H1 (cell line): ENCODE measurements around the gene OSBPL3. TPM values are rescaled to one million over a fixed set of nuclear protein-coding genes. Genes with fewer than 3 reads are reported as not detected.

Source experiments
- CTCF ChIA-PET: fragments of 300-600 bp; sonication (Branson Sonifier 250); formaldehyde crosslinking; loops from one replicate; lab custom pipeline; 2021; ENCODE audit not compliant: partially characterized antibody; lab: Charles Lee
- POLR2A ChIA-PET: fragments of 300-600 bp; sonication (Branson Sonifier 250); formaldehyde crosslinking; loops from one replicate; lab custom pipeline; 2021; ENCODE audit warnings: inconsistent platforms; ENCODE audit not compliant: partially characterized antibody; lab: Charles Lee
- DNase-seq, 2 experiments: peaks; one replicate each; pipeline versions ENCODE4 v3.0.0 to v3.0.0-alpha.2; 2010 to 2022; ENCODE audit warnings: low spot score in 2 of 2, low read depth in 1 of 2, mixed read lengths in 1 of 2
- FAIRE-seq: peaks from 2 replicates; lab custom pipeline; 2011; peaks lifted over from hg19 to GRCh38; lab: Jason Lieb, UNC
- H2AFZ ChIP-seq: 2 replicates; pipeline ENCODE4 v1.8.1; 2012; ENCODE audit warnings: low read length, inconsistent platforms
- H2AK5ac ChIP-seq: 2 replicates; pipeline ENCODE4 v1.6.1; 2013; ENCODE audit warnings: low read depth, low read length
- H2BK120ac ChIP-seq: replicated peaks from 2 replicates; pipeline ENCODE3; 2013; ENCODE audit warnings: low read depth, low read length, inconsistent platforms
- H2BK12ac ChIP-seq: 2 replicates; pipeline ENCODE4 v1.6.1; 2013; ENCODE audit warnings: low read depth, low read length
- H2BK15ac ChIP-seq: 2 replicates; pipeline ENCODE4 v1.6.1; 2013; ENCODE audit warnings: low read length
- H2BK20ac ChIP-seq: 2 replicates; pipeline ENCODE4 v1.6.1; 2013; ENCODE audit warnings: low read length
- H2BK5ac ChIP-seq: 2 replicates; pipeline ENCODE4 v1.6.1; 2013; ENCODE audit warnings: low read depth, low read length
- H3K14ac ChIP-seq: 2 replicates; pipeline ENCODE4 v1.6.1; 2013; ENCODE audit warnings: inconsistent platforms; ENCODE audit not compliant: insufficient read length
- H3K18ac ChIP-seq: 2 replicates; pipeline ENCODE4 v1.6.1; 2013; ENCODE audit warnings: low read length; ENCODE audit errors: extremely low read depth
- H3K23ac ChIP-seq: 2 replicates; pipeline ENCODE4 v1.6.1; 2013; ENCODE audit warnings: inconsistent platforms; ENCODE audit not compliant: insufficient read length
- H3K23me2 ChIP-seq: 2 replicates; pipeline ENCODE4 v1.6.1; 2013; ENCODE audit warnings: low read depth, low read length
- H3K27ac ChIP-seq: 2 replicates; pipeline ENCODE4 v1.6.1; 2011; ENCODE audit warnings: low read depth, low read length, inconsistent platforms
- H3K27me3 ChIP-seq, 4 experiments: replicated peaks in 1 of 4; 1 replicate in 1 of 4; 2 replicates in 3 of 4; pipeline versions ENCODE4 v1.6.1 to v1.8.1; 2011 to 2013; ENCODE audit warnings: low read length in 3 of 4, mild to moderate bottlenecking in 3 of 4, inconsistent platforms in 2 of 4, mixed read lengths in 2 of 4, moderate library complexity in 1 of 4; ENCODE audit not compliant: control insufficient read depth in 3 of 4, insufficient read depth in 3 of 4; ENCODE audit errors: extremely low read depth in 1 of 4
- H3K36me3 ChIP-seq, 4 experiments: 2 replicates each; pipeline versions ENCODE4 v1.6.1 to v1.8.1; 2011 to 2013; ENCODE audit warnings: mild to moderate bottlenecking in 4 of 4, low read length in 3 of 4, moderate library complexity in 2 of 4, control low read depth in 1 of 4, inconsistent platforms in 1 of 4; ENCODE audit not compliant: insufficient read depth in 4 of 4, control insufficient read depth in 2 of 4
- H3K4ac ChIP-seq: replicated peaks from 2 replicates; pipeline ENCODE3; 2013; ENCODE audit warnings: low read length, low read depth, mixed read lengths, inconsistent platforms; ENCODE audit not compliant: insufficient read length
- H3K4me1 ChIP-seq, 4 experiments: replicated peaks in 1 of 4; 1 replicate in 1 of 4; 2 replicates in 3 of 4; pipeline versions ENCODE4 v1.6.1 to v1.8.1; 2011 to 2013; ENCODE audit warnings: low read length in 3 of 4, inconsistent platforms in 2 of 4, mixed read lengths in 1 of 4; ENCODE audit not compliant: insufficient read depth in 4 of 4, control insufficient read depth in 3 of 4
- H3K4me2 ChIP-seq, 2 experiments: 2 replicates each; pipeline versions ENCODE4 v1.6.1 to v1.8.1; 2011 to 2013; ENCODE audit warnings: low read depth in 2 of 2, low read length in 2 of 2, control low read depth in 1 of 2, inconsistent platforms in 1 of 2, mild to moderate bottlenecking in 1 of 2; ENCODE audit not compliant: insufficient read depth in 1 of 2
- H3K4me3 ChIP-seq, 4 experiments: fragments of 200-600, 300-600 bp in 1 of 4; sonication (generic), shearing (Covaris generic), sonication (Bioruptor Twin) in 1 of 4; 2 replicates each; pipeline versions ENCODE4 v1.5.1 to v1.8.1; 2011 to 2016; ENCODE audit warnings: low read length in 4 of 4, low read depth in 3 of 4, control low read depth in 2 of 4, inconsistent platforms in 2 of 4, mild to moderate bottlenecking in 2 of 4, mixed read lengths in 1 of 4, moderate library complexity in 1 of 4; ENCODE audit not compliant: insufficient read depth in 2 of 4; ENCODE audit errors: extremely low read depth in 1 of 4
- H3K56ac ChIP-seq: replicated peaks from 2 replicates; pipeline ENCODE3; 2013; ENCODE audit warnings: low read depth, mild to moderate bottlenecking, mixed read lengths, low read length, inconsistent platforms; ENCODE audit not compliant: insufficient read length
- H3K79me1 ChIP-seq: 2 replicates; pipeline ENCODE4 v1.6.1; 2013; ENCODE audit warnings: low read depth, low read length, control low read depth
- H3K79me2 ChIP-seq, 2 experiments: 2 replicates each; pipeline versions ENCODE4 v1.6.1 to v1.8.1; 2012 to 2013; ENCODE audit warnings: low read length in 2 of 2, mild to moderate bottlenecking in 2 of 2, inconsistent platforms in 1 of 2; ENCODE audit not compliant: insufficient read depth in 2 of 2, control insufficient read depth in 1 of 2
- H3K9ac ChIP-seq, 4 experiments: replicated peaks in 1 of 4; 1 replicate in 1 of 4; 2 replicates in 3 of 4; pipeline versions ENCODE4 v1.6.1 to v1.8.1; 2011 to 2013; ENCODE audit warnings: low read depth in 3 of 4, low read length in 3 of 4, control low read depth in 2 of 4, mild to moderate bottlenecking in 2 of 4, moderate library complexity in 2 of 4, inconsistent platforms in 1 of 4; ENCODE audit errors: extremely low read depth in 1 of 4
- H3K9me3 ChIP-seq, 2 experiments: 2 replicates each; pipeline versions ENCODE4 v1.6.1 to v1.8.1; 2012 to 2013; ENCODE audit warnings: mild to moderate bottlenecking in 2 of 2, moderate library complexity in 2 of 2, control low read depth in 1 of 2, inconsistent platforms in 1 of 2, low read depth in 1 of 2, low read length in 1 of 2, mixed read lengths in 1 of 2; ENCODE audit not compliant: insufficient read depth in 2 of 2
- H4K20me1 ChIP-seq, 2 experiments: replicated peaks in 1 of 2; 2 replicates each; pipeline versions ENCODE3 to v1.8.1; 2011 to 2013; ENCODE audit warnings: inconsistent platforms in 2 of 2, low read length in 2 of 2, mild to moderate bottlenecking in 1 of 2; ENCODE audit not compliant: insufficient read depth in 2 of 2, control insufficient read depth in 1 of 2
- H4K5ac ChIP-seq: 2 replicates; pipeline ENCODE4 v1.6.1; 2013; ENCODE audit warnings: low read length, low read depth, mixed read lengths, inconsistent platforms; ENCODE audit not compliant: insufficient read length
- H4K8ac ChIP-seq: 2 replicates; pipeline ENCODE4 v1.8.0; 2013; ENCODE audit warnings: mild to moderate bottlenecking, moderate library complexity, low read length, inconsistent platforms; ENCODE audit not compliant: insufficient read depth; ENCODE audit errors: extremely low read depth
- H4K91ac ChIP-seq: replicated peaks from 2 replicates; pipeline ENCODE3; 2013; ENCODE audit warnings: low read length, mixed read lengths, inconsistent platforms; ENCODE audit not compliant: insufficient read length
- FOSL1 ChIP-seq: IDR thresholded peaks from 2 replicates; pipeline ENCODE4 v1.6.1; 2011; ENCODE audit warnings: mild to moderate bottlenecking, low read depth, low read length, moderate library complexity; ENCODE audit not compliant: insufficient read depth
- JUN ChIP-seq: IDR thresholded peaks from 2 replicates; pipeline ENCODE4 v1.6.1; 2011; ENCODE audit warnings: low read depth, mild to moderate bottlenecking, improper control_type of control experiment, low read length
- MAFK ChIP-seq: IDR thresholded peaks from 2 replicates; pipeline ENCODE4 v1.6.1; 2012; ENCODE audit warnings: low read depth, mild to moderate bottlenecking, improper control_type of control experiment, low read length
- NRF1 ChIP-seq: IDR thresholded peaks from 2 replicates; pipeline ENCODE4 v1.6.1; 2011; ENCODE audit warnings: mild to moderate bottlenecking, low read depth, low read length, improper control_type of control experiment
- SAP30 ChIP-seq: fragments of 300-600 bp; sonication (generic); IDR thresholded peaks from 2 replicates; pipeline ENCODE4 v1.7.1; 2012; ENCODE audit warnings: low read length, moderate library complexity, mild to moderate bottlenecking, inconsistent platforms; ENCODE audit not compliant: insufficient read depth, insufficient replicate concordance
- TEAD4 ChIP-seq: IDR thresholded peaks from 2 replicates; pipeline ENCODE4 v1.6.1; 2012; ENCODE audit warnings: low read depth, low read length, inconsistent platforms, mixed read lengths
- WGBS, 2 experiments: shearing (Covaris generic) in 1 of 2; methylation state at CpG; one replicate each; pipeline versions ENCODE4 v1.1.6 to v1.1.7; 2013 to 2015; ENCODE audit warnings: low lambda C conversion rate in 2 of 2, mixed read lengths in 2 of 2, inconsistent platforms in 1 of 2, low coverage in 1 of 2, missing lambda C conversion rate in 1 of 2; ENCODE audit not compliant: insufficient replicate concordance in 2 of 2, insufficient coverage in 1 of 2, insufficient read length in 1 of 2; ENCODE audit errors: extremely low coverage in 1 of 2, missing lambda C conversion rate in 1 of 2; 5-methylcytosine and 5-hydroxymethylcytosine counted together
- polyA plus RNA-seq, 7 experiments: library from polyadenylated mRNA; depleted of rRNA in 3 of 7; stranded (reverse) in 5 of 7; unstranded in 2 of 7; fragments of >200 nt in 5 of 7; fragments of 200-250 nt in 2 of 7; gene quantifications; 1 replicate in 5 of 7; 2 replicates in 1 of 7; 4 replicates in 1 of 7; pipeline versions ENCODE4 v1.2.1 to v1.2.3, GENCODE V29; 2011 to 2013; ENCODE audit warnings: missing spikeins in 2 of 7, mixed read lengths in 2 of 7
- total RNA-seq: library from RNA; stranded (reverse); fragmentation: NEBNext Ultra II Directional; extraction: Animal tissue kit (Norgen Biotek cat#: 25700); gene quantifications from 2 replicates; pipeline ENCODE4 v1.2.1, GENCODE V29; 2021
- TF ChIP-seq, protein P1 (sequence below): IDR thresholded peaks from 2 replicates; pipeline ENCODE4 v1.6.1; 2012; ENCODE audit warnings: low read length, inconsistent platforms

Gene OSBPL3
- total and polyA plus RNA-seq, 2 of the 8 experiments (the other 6 are each of a cell fraction or from before 2014, with no cell fraction given), result 2.8 to 13.9 TPM

DNA sequence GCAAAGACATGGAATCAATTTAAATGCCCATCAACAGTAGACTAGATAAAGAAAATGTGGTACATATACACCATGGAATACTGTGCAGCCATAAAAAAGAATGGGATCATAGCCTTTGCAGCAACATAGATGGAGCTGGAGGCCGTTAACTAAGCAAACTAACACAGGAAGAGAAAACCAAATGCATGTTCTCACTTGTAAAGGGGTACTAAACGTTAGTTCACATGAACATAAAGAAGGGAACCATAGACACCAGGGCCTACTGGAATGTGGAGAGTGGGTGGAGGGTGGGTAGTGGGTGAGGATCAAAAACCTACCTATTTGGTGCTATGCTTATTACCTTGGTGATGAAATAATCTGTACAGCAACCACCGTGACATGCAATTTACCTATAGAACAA, 144.3 kb downstream of the OSBPL3 start:
- Histone ChIP-seq H3K36me3 (no peaks in the 10 kb centered on the region), H3K9me3 (no peaks in the 10 kb centered on the region), H2AFZ (no peak overlapping the region), H3K14ac (no peak overlapping the region), H3K23me2 (no peaks in the 10 kb centered on the region), H4K91ac (no peak overlapping the region), H3K4me3 (no peak overlapping the region), H3K23ac (no peak overlapping the region), H3K4ac (no peak overlapping the region), H2BK20ac (no peak overlapping the region), H2BK5ac (no peak overlapping the region), H2AK5ac (no peak overlapping the region), H3K56ac (no peak overlapping the region), H3K27ac (no peak overlapping the region), H4K20me1 (no peaks in the 10 kb centered on the region), H3K79me2 (no peaks in the 10 kb centered on the region), H4K8ac (no peak overlapping the region), H3K4me1 (no peaks in the 10 kb centered on the region), H3K4me2 (no peak overlapping the region), H2BK15ac (no peak overlapping the region), H4K5ac (no peak overlapping the region), H3K79me1 (no peaks in the 10 kb centered on the region), H3K27me3 (no peaks in the 10 kb centered on the region), H2BK12ac (no peak overlapping the region), H3K18ac (no peak overlapping the region), H3K9ac (no peak overlapping the region), H2BK120ac (no peak overlapping the region)
- POLR2A ChIA-PET, result no interaction called here
- 93% methylated on average over 3 of the region's 3 CpGs; no CpG with 5 or more reads in 1 of the 2 experiments for WGBS, 2 experiments
- TF ChIP-seq SAP30 (no peak), NRF1 (no peak), JUN (no peak), MAFK (no peak), FOSL1 (no peak), TEAD4 (no peak)
- TF ChIP-seq, protein P1, sequence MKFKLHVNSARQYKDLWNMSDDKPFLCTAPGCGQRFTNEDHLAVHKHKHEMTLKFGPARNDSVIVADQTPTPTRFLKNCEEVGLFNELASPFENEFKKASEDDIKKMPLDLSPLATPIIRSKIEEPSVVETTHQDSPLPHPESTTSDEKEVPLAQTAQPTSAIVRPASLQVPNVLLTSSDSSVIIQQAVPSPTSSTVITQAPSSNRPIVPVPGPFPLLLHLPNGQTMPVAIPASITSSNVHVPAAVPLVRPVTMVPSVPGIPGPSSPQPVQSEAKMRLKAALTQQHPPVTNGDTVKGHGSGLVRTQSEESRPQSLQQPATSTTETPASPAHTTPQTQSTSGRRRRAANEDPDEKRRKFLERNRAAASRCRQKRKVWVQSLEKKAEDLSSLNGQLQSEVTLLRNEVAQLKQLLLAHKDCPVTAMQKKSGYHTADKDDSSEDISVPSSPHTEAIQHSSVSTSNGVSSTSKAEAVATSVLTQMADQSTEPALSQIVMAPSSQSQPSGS, result no peak
- FAIRE-seq (no peak), DNase-seq (no peak)
- CTCF ChIA-PET, result interaction anchor here (0.6 to 2.0 kb wide), 2 partner anchors 65 to 234 kb away, joined by 4 to 11 read pairs; no protein-coding TSS in a partner anchor
